Stimulated activated CD4-positive, alpha-beta T cell treated with anti-CD3 and anti-CD28 coated beads, Interleukin-2, amount 100 ng/mL, for 48 hours (primary cell): ENCODE data around the gene DENND4B.

Experiments
- DNase-seq, 2 donors: peaks; one replicate each; pipeline ENCODE4 v3.0.0-alpha.2; 2020

Gene DENND4B

DNA sequence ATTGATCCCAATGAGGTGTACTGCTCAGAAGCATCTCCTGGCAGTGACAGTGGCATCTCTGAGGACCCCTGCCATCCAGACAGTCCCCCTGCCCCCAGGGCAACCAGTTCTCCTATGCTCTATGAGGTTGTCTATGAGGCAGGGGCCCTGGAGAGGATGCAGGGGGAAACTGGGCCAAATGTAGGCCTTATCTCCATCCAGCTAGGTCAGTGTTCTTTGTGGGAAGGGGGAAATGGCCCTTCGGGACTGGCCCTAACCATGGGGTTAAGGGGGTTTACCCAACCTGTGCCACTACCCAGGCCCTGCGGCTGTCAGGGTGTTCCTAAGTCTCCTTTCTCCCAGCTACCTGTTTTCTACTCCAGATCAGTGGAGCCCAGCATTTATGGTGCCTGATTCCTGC, 22.5 kb upstream of the DENND4B start:
- DNase-seq = no peak

DNA sequence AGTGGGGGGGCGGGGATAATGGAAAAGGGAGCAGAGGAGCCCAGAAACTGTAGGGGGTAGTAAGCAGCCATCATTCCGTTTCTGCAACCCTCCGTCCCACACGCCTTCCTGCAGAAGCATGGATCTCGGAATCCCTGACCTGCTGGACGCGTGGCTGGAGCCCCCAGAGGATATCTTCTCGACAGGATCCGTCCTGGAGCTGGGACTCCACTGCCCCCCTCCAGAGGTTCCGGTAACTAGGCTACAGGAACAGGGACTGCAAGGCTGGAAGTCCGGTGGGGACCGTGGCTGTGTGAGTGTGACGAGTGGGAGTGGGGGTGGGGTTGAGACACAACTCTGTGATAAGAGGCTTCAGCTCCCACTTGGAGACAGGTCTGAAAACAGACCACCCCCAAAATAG, 21.9 kb upstream of the DENND4B start:
- no peak for DNase-seq

DNA sequence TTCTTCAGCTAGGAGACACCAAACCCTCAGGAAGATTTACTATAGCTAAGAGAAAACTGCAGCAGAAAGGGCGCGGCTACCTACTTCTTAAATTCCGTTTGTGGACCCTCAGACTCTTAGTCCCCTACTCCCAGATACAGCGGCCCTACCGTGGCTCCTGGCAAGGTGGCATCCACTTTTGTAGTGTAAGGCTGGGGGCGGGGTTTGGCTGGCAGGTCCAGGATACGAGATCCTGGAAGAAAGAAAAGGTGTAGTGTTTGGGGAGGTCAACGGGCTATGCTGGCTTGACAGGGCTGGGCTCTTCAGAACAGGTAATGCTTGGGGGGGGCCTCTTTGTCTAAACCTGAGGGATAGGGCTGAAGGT, 21.5 kb upstream of the DENND4B start:
- no peak for DNase-seq

DNA sequence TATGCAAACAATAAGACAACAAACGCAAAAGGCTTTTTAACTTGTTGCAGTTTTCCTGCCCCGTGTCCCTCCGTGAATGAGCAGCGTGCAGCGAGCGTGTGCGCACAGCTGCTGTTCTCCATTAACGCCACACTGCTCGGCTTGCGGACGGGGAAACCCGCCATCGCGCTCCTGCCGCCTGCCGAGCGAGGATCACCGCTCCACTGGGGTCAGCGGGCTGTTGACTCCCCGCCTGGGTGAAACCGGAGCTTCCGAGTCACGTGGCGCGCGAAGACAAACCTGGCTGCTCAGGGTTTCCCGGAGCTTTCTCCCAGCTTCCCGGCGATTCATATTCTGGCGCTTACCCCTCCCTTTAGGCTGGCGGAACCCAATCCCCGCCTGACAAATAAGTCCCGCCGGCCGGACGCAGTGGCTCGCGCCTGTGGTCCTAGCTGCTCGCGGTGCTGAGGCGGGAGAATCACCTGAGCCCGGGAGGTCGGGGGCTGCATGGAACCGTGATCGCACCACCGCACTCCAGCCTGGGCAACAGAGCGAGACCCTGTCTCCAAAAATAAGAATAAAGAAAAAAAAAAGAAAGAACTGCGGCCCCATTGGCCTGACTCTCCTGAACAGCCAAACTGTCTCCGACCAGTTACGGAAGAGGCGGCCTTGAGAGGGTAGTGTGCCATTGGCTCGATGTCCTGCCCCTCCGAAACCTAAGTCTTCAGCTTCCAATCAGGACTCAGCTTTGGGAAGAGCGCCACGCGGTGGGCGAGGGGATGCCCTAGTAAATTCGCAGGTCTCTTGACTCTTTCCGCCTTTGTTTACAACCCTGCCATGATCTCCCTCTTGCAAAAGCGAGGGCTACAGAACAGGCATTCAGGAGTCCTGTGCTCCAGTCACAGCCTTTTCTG, 20.8 kb upstream of the DENND4B start, which contains the start of gene CREB3L4:
Gene CREB3L4 (plus strand): TSS at position 796 of the 893 bp plus-strand sequence. CDS start 624 bp downstream, outside the sequence.
- DNase-seq = peak; percentile 67 to 71

DNA sequence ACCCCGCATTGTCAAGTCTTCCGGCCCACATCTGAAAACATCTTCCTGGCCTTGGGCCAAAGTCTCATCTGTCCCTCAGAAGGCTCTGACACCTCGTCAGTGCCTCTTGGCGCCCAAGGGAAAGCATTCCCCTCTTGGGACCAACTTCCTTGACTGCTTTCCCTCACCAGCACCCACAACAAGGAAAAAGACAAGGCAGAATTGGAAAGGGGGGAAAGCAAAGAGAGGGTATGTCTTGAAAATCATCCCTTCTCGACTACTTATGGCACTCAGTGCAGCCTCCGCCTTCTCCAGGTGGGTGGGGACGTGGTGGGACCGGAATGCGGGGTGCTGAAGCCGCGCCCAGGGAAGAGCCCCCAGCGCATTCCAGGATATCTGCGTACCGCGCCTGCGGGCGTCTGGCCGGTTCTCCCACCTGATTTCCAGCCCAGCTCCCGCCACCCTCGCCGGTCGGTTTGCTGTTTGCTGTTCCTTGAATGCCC, 17.4 kb upstream of the DENND4B start:
- no peak for DNase-seq

DNA sequence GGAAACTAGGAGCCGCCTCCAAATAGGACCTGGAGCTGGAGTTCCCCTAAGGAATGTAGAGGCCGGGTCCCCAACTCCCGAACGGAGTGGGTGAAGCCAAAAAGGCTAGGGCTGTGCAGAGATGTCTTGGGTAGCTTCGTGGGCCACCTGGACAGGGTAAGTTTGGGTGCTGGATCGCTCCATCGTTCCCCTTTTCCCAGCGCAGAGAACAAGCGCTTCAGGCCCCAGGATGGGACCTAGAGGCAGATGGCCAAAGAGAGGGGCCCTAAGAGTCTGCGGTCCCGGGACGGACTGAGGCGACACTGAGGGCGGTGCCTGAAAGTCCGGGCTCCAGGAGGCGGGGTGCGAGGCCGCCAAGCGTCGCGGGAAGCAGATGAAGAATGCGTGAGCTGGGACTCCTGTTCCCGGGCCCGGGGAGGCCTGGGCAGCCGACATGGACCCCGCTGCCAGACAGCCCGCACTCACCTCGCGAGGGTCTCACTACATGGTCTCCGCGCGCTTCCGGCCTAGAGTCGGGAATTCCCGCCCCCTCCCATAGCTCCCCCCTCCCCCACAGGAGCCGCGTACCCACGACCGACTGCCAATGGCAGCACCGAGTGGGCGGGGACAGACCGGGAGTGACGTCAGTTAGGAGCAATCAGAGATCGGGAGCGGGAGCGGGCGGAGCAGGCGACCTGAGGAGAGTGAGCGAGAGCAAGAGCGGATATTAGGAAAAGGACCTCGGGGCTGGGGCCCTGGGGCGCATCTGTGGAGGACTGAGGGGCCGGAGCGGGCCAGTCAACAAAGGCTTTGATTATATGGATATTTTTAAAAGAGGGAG, 16.7 kb upstream of the DENND4B start, which contains the start of gene SLC39A1:
Gene SLC39A1 (minus strand): TSS at position 508 of the 820 bp plus-strand sequence. CDS start 822 bp downstream, outside the sequence.
- peak; percentile 93 to 97 for DNase-seq

DNA sequence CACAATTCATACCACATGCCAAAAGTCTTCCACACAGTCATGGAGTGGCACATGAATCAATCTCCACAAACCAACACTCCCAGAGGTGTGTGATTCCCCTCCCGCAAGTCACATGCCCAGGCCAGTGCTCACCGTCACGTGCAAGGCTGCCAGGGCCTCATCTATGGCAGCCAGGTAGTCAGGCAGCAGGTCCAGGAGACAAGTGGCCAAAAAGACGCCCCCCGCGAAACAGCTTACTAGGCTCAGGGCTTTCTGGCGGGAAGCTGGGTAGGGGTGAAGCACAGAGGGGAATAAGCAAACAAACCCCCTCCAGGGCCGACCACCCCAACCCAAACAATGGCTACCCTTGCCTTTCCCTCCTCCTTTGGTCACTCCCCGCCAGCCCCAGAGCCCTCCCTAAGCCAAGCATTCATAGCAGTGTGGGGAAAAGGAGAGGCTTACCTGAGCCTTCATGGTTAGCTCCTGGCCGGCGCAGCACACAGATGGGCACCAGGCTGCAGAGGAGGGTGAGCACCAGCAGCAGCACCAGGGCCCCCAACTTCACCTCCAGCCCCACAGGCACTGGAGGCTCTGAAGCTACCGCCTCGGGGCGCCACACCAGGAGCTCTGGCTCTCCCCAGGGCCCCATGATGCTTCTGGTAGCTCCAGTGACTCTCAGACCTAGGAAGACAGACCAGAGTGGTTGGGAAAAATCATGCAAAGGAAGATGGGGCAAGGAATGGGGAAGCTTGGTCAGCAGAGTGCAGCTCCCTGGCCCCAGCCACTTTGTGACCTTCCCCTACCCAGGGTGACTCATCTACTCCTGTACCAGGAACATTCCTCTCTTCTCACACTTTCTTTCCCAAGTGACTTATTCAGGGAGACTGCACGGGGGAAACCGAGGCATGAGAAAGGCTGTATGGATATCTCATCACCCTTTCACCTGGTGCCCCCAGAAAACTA, 15.8 kb upstream of the DENND4B start:
- no peak for DNase-seq

DNA sequence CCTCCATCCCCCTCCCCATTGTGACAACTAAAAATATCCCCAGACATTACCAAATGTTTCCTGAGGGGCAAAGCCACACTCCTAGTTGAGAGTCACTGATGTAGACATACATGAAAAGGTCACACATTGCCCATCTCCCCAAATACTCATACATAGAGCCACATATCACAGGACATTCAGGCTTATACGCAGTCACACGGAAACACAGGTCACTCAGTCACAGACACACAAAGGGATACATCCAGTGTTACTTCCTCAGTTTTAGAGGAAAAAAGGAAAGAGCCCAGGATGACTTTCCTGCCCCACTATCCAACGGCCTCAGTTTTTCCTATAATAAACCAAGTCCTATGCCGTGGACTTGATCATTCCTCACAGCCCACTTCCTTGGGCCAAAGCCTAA, 14.9 kb upstream of the DENND4B start:
- DNase-seq = no peak

DNA sequence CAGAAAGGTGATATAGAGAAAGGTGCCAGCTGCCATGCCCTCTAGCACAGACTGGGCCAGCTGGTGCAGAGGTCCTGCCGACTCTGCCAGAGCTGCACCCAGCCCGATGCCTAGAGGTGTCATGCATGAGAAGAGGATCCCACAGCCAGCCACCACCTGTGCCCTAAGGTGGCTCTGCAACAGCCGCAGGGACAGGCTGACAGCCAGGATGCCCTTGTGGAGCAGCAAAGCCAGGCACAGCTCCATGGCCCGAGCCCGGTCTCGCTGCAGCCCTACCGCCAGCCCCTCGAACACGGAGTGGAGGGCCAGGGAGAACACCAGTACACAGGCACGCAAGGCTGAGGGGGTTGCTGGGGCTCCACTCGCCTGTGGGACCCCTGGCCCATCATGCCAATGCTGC, 13.7 kb upstream of the DENND4B start:
- no peak for DNase-seq

DNA sequence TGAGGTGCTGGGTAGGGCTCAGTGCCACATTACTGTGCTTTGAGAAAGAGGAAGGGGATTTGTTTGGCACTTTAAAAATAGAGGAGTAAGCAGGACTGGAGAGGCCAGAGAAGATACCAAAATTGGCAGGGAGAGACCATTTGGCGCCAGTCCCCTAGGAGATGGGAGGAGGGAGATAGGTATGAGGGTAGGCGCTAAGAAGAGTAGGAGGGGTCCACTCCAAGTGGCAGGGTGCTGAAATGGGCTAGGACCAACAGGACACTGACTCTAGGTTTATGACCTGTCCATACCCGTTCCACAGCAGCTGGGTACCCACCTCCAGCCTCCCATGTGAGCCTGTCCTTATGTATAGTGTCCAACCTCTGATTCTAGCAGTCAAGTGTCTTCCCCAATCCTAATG, 12.9 kb upstream of the DENND4B start:
- no peak for DNase-seq

DNA sequence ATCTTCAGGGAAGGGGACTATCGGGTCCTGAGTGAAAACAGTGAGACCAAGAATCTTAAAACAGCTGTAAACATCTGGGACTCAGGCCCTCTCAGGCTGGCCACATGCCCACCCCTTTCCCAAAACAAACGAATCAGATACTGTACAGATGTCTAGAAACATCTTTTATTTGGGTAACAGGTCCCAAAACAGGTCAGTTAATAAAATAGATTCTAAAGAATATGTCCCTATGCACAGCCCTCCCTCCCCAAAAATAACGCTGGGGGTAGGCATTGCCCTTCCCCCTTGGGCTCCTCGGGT, 12.4 kb upstream of the DENND4B start:
- DNase-seq = no peak

DNA sequence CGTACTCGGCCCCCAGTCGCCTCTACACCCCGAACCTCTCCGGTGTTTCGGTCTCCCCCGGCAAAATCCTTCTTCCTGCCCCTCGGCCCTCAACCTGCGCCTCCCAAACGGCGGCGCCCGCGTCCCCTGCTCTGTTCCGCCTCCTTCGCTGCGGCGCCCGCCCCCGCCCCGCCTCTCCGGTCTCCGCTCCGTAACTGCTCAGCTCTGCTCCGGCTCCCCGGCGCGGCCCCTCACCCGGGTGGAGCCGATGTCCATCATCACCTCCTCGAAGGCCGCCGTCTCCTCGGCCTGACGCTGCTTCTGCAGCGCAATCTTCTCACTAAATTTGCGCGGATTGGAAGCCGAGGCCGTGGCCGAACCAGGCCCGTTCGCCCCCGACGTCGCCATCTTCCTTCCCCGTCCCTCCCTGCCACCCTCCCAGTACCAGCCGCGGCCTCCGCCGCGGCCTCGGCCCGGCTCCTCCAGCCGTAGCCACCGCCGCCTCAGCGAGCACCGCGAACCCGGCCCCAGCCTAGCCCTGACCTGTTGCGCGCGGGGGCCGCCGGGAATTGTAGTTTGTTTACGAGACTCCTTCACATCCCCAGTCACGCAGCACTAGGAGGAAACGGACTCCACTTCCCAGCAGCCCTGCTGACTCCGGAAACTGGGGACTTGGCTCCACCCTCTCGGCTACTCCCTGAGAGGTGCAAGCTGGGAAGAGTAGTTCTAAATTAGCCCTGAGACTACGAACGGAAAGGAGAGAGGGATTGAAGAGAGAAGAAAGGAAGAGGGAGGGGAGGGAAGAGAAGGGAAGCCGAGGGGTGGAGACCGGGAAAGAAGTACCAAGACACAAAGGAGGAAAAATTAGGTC, 11.8 kb upstream of the DENND4B start, which contains the start of gene CRTC2:
Gene CRTC2 (minus strand): TSS at position 502 of the 850 bp plus-strand sequence. CDS start 115 bp downstream, at position 387.
- DNase-seq = peak; percentile 94 to 96

DNA sequence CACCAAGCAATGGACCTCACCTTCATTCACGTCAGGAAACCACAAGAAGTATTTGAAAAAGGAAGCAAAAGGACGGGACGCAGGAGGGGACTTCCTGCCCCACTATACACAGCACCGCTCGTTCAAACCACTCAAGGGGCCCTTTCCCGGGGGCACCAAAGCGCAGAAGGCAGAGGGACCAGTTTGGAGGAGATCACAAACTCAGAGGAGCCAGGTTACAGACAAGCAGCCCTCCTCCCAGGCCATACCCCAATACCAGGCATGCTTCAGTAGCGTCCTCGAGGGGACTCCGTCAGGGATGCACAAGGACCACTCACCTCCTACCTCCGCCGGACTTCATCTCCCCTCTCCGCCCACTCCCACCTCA, 11.2 kb upstream of the DENND4B start:
- DNase-seq = peak in 1 of 2 donors; percentile 29

DNA sequence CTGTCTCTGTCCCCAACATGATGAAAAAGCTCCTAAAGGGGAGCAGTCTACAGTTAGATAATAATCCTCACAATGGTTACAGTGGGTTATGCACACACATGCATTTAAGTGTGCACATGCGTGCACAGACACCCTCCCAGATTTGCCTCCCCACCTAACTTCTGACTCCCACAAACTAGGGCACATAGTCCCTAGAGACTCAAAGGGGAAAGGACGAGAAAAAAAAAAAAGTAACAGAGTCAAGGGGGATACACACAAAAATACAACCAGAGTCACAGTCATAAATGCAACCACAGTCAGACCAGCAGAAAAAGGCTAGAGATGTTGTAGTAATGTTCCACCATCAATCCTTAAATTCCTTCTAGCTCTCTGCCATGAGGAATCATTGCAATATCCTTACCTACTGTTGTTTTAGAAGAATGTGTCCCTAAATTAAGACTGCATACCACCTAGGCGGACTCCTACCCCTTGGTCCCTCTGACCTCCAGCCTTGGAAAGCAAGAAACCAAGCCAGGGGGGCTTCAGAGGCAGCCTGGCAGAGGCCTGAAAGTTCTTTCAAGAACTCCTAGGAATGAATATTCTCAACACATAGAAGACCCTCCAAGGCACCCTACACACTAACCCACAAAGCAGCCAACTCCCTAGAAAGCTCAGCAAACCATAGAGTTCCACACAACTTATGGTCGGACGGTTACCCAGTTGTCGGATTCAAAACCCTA, 10.6 kb upstream of the DENND4B start:
- no peak for DNase-seq

DNA sequence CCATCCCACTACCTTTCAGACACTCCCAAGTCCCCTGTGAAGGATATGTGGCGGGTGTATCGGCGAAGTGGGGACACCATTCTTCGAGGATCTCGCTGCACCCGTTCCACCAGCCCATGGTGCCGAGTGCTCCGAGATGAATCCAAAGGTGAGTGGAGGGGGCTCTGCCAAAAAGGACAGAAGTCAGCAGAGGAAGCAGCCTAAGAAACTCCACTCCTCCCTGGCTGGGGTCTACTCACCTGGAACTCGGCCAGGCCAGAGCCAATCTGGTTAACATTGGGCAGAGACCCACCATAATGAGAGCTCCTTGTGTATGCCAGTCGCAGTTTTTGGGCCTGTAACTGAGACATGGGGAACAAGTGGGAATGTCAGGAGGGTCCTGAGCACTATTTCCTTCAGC, 8.3 kb upstream of the DENND4B start:
- DNase-seq = no peak

DNA sequence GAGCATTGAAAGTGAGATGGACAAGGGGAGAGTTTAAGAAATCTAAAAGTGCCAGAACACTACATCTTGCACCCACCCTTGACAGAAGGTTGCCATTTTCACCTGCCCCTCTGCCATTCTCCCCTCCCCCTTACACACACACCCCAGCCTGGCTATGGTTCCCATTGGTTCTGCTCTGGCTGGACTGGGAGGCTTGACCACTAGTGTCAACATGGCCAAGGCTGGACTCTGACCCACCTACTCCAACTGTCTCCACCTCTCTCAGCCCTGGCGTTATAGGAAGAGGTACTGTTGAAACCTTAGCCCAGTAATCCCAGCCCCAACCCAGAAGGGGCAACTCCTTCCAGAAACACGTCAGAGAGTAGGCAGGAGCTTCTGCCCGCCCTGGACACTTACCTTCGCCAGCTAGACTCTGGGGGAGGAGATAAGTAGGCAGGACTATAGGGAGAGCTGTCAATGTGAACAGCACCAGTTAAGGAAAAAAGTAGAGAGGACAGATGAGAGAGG, 7.4 kb upstream of the DENND4B start:
- DNase-seq = no peak

DNA sequence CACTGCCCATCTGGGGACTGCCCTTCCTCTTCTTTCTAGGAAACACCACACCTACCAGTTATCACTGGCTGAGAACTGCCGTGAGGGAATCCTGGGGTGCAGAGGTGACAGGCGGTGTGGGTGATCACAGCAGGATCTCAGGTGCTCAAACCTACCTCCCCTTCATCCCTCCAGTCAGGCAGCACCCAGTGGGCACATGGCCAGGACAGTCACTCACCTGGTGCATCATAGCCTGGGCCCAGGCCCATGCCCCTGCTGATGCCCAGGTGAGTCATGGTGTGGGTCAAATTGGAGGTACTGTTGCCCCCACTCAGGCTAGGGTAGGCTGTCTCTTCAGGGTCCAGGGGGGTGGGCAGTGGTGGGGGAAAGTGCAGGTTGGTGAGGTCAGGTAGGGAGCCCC, 5.3 kb upstream of the DENND4B start:
- DNase-seq = no peak

DNA sequence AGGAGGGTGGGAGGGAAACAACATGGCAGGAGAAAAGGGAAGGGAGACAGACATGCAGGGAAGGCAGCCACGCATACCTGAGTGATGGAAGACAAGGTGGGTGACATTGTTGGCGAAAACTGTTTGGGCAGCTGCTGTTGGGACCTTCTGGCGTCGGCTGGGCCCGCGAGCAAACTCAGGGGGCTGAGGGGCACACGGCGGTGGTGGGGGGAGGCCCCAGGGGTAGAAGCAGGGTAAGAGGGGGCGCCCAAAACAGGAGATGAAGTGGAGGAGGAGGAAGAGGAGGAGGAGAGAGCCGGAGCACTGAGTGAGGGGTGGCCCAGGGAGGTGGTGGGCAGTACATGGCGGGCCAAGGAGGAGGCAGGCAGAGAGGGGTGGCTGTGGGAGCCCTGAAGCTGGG, 4.7 kb upstream of the DENND4B start:
- DNase-seq = no peak

DNA sequence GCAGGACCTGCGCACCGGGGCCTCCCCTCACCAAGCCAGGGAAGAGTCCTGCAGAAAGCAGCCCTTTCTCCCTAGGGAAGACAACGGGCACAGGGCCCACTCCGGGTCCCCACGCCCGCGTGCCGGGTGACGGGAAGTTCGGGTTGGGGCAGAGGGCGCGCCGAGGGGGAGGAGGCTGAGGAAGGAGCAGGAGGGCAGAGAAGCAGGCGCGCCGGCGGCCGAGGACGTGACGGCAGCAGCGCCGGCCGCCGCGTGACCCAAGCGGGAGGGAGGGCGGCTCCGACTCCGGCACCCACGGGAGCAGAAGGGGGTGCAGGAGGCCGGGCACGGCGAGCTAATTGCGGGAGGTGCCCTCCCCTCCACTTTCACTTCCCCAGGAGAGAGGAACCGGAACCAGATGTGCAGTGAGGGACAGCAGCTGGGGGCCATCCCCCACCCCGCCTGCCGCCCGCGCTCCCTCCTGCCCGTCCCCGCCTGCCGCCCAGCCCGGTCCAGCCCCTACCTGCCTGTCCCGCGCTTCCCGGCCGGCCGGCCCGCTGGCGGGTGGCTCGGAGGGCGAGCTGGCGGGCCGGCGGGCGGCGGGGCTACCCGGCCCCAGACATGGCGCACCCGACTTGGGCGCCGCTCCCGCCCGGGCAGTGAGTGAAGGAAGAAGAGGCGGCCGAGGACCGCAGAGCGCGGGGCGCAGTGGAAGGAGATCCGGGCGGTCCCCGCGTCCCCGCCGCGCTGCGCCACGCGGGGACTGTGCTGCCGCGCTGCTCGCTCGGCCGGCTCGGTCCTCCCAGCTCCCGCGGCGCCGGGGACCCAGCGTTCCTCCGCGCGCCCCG, 510 bp downstream of the DENND4B start:
- peak; percentile 56 to 62 for DNase-seq
